ENCODE data around the gene LRRC8C. TPM values are rescaled to one million over a fixed set of nuclear protein-coding genes. Genes with fewer than 3 reads are reported as not detected.
A peak's percentile ranks its signal among the peaks of the same experiment; 100 is the strongest.

Gene LRRC8C
- total RNA-seq, 1 experiment from 2014 or later, result 8.4 TPM

DNA sequence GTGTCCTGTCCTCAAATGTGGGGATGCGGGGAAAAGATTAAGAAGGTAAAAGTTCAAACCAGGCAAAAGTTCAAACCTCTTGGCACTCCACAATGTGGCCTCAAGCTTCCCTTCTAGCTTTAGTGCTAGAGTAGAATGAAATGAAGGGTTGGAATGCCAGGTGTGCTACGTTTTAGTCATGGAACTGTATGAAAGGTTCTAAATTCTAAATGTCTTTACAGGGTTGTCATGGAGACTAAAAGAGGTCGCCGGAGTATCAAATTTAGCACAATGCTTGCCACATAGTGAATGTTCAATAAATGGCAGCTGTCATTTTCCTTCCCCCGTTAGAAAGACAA lies 130.7 kb downstream of the LRRC8C start:
- intact Hi-C loops (cut with micrococcal nuclease), result loop anchor here (1.0 to 10.0 kb wide), 3 partner anchors 280 to 789 kb away; no protein-coding TSS in a partner anchor
- ChIA-PET POLR2A (no interaction called here), CTCF (interaction anchor here (0.9 to 3.7 kb wide), 11 partner anchors 9 to 308 kb away, joined by 3 to 36 read pairs (median 4); partner anchors contain the start of gene LRRC8C), RAD21 (ENCODE audit: low non-redundant PET in 1 of 2, low total read pairs in 2 of 2, uncharacterized antibody in 2 of 2, unreplicated experiment in 2 of 2) (interaction anchor here (0.7 to 1.3 kb wide), 3 partner anchors 280 to 1111 kb away, joined by 4 to 7 read pairs (median 6); no protein-coding TSS in a partner anchor)
- no TSS peak for BruUV-seq (replicated peaks)
- no peak for DNase-seq (ENCODE audit: low read depth, low spot score)
- Histone ChIP-seq H3K4me2 (ENCODE audit: low read length) (peak overlapping the region; percentile 56), H3K4me3 (replicated peaks in 1 of 2; ENCODE audit: low read depth in 1 of 2, low read length in 2 of 2) (no peak overlapping the region), H3K79me2 (ENCODE audit: insufficient read depth, low read length) (no peaks in the 10 kb centered on the region), H4K20me1 (ENCODE audit: insufficient read depth) (no peaks in the 10 kb centered on the region), H3K9me2 (ENCODE audit: insufficient read depth) (no peaks in the 10 kb centered on the region), H3K4me1 (ENCODE audit: control insufficient read depth in 1 of 2, insufficient read depth in 2 of 2, low read length in 2 of 2) (peaks cover 0 to 8% of the 10 kb centered on the region in 2 experiments; a peak in 1 of 4 replicates), H2AFZ (ENCODE audit: low read depth, low read length, poor library complexity, severe bottlenecking) (peak overlapping the region; percentile 7), H3K27ac (ENCODE audit: low read depth, low read length) (no peak overlapping the region), H3K9ac (ENCODE audit: low read length) (no peak overlapping the region), H3K36me3 (ENCODE audit: control insufficient read depth in 1 of 2, insufficient read depth in 2 of 2, low read length in 2 of 2) (no peaks in the 10 kb centered on the region), H3K27me3 (ENCODE audit: insufficient read depth, low read length) (no peaks in the 10 kb centered on the region), H3K9me3 (ENCODE audit: control insufficient read depth in 1 of 2, insufficient read depth in 1 of 2, low read depth in 1 of 2, low read length in 2 of 2) (no peaks in the 10 kb centered on the region)
- TF ChIP-seq SRF (IDR thresholded peaks at IDR 0.05; ENCODE audit: low read depth), result no peak
- no peak for TF ChIP-seq ZFX (IDR thresholded peaks at IDR 0.05)
- no peak for TF ChIP-seq EGR1 (IDR thresholded peaks at IDR 0.05; ENCODE audit: low read depth)
- no peak for TF ChIP-seq RAD21 (IDR thresholded peaks at IDR 0.05; ENCODE audit: low read depth)
- no peak for TF ChIP-seq SIN3A (IDR thresholded peaks at IDR 0.05; ENCODE audit: low read depth)
- TF ChIP-seq CEBPB (IDR thresholded peaks at IDR 0.05; ENCODE audit: low read depth), result no peak
- no peak for TF ChIP-seq FOSL1 (IDR thresholded peaks at IDR 0.05; ENCODE audit: low read depth)
- TF ChIP-seq, protein P1, sequence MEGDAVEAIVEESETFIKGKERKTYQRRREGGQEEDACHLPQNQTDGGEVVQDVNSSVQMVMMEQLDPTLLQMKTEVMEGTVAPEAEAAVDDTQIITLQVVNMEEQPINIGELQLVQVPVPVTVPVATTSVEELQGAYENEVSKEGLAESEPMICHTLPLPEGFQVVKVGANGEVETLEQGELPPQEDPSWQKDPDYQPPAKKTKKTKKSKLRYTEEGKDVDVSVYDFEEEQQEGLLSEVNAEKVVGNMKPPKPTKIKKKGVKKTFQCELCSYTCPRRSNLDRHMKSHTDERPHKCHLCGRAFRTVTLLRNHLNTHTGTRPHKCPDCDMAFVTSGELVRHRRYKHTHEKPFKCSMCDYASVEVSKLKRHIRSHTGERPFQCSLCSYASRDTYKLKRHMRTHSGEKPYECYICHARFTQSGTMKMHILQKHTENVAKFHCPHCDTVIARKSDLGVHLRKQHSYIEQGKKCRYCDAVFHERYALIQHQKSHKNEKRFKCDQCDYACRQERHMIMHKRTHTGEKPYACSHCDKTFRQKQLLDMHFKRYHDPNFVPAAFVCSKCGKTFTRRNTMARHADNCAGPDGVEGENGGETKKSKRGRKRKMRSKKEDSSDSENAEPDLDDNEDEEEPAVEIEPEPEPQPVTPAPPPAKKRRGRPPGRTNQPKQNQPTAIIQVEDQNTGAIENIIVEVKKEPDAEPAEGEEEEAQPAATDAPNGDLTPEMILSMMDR (IDR thresholded peaks at IDR 0.05 in 2 of 3, conservative IDR thresholded peaks at IDR 0.05 in 1 of 3; ENCODE audit: borderline replicate concordance in 1 of 3, insufficient read depth in 1 of 3, low read depth in 2 of 3, low read length in 2 of 3), result no peak
- TF ChIP-seq ELF1 (IDR thresholded peaks at IDR 0.05; ENCODE audit: borderline replicate concordance, low read depth), result no peak
- TF ChIP-seq, protein P2, sequence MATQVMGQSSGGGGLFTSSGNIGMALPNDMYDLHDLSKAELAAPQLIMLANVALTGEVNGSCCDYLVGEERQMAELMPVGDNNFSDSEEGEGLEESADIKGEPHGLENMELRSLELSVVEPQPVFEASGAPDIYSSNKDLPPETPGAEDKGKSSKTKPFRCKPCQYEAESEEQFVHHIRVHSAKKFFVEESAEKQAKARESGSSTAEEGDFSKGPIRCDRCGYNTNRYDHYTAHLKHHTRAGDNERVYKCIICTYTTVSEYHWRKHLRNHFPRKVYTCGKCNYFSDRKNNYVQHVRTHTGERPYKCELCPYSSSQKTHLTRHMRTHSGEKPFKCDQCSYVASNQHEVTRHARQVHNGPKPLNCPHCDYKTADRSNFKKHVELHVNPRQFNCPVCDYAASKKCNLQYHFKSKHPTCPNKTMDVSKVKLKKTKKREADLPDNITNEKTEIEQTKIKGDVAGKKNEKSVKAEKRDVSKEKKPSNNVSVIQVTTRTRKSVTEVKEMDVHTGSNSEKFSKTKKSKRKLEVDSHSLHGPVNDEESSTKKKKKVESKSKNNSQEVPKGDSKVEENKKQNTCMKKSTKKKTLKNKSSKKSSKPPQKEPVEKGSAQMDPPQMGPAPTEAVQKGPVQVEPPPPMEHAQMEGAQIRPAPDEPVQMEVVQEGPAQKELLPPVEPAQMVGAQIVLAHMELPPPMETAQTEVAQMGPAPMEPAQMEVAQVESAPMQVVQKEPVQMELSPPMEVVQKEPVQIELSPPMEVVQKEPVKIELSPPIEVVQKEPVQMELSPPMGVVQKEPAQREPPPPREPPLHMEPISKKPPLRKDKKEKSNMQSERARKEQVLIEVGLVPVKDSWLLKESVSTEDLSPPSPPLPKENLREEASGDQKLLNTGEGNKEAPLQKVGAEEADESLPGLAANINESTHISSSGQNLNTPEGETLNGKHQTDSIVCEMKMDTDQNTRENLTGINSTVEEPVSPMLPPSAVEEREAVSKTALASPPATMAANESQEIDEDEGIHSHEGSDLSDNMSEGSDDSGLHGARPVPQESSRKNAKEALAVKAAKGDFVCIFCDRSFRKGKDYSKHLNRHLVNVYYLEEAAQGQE (IDR thresholded peaks at IDR 0.05; ENCODE audit: low read depth), result no peak
- TF ChIP-seq POLR2A (IDR thresholded peaks at IDR 0.05; ENCODE audit: borderline replicate concordance, extremely low read depth, insufficient read depth, insufficient read length), result no peak
- no peak for TF ChIP-seq EZH2phosphoT487 (IDR thresholded peaks at IDR 0.05; ENCODE audit: borderline replicate concordance)
- TF ChIP-seq YY1 (IDR thresholded peaks at IDR 0.05; ENCODE audit: extremely low read depth, insufficient replicate concordance, low read depth, low read length), result no peak
- TF ChIP-seq, protein P3, sequence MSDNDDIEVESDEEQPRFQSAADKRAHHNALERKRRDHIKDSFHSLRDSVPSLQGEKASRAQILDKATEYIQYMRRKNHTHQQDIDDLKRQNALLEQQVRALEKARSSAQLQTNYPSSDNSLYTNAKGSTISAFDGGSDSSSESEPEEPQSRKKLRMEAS (IDR thresholded peaks at IDR 0.05), result no peak
- ATAC-seq, result no peak

All from HCT116 (cell line).